Activated CD8-positive, alpha-beta memory T cell treated with anti-CD3 and anti-CD28 coated beads for 48 hours (primary cell): ENCODE data around the gene GNG2.

ENCODE experiments used
- DNase-seq, 3 experiments: peaks; one replicate each; pipeline ENCODE4 v3.0.0-alpha.2; 2020; ENCODE audit warnings: low read depth in 2 of 3, low spot score in 2 of 3

Gene GNG2

GRCh38 chr14:51989293-51990234, 129.2 kb downstream of the GNG2 start, which contains the start of gene RTRAF:
Gene RTRAF (plus strand): TSS chr14:51989546. CDS start chr14:51989640, 94 bp downstream.
- DNase-seq, result peak; percentile 76 to 84 (median 79)

GRCh38 chr14:51990488-51990887, 130.1 kb downstream of the GNG2 start:
- DNase-seq, result no peak

- no peak for DNase-seq
Observed at GRCh38 chr14:51993285-51993920, 133.0 kb downstream of the GNG2 start.

GRCh38 chr14:51996148-51996746, 135.8 kb downstream of the GNG2 start:
- no peak for DNase-seq

GRCh38 chr14:51998348-51998747, 137.9 kb downstream of the GNG2 start:
- no peak for DNase-seq

DNA sequence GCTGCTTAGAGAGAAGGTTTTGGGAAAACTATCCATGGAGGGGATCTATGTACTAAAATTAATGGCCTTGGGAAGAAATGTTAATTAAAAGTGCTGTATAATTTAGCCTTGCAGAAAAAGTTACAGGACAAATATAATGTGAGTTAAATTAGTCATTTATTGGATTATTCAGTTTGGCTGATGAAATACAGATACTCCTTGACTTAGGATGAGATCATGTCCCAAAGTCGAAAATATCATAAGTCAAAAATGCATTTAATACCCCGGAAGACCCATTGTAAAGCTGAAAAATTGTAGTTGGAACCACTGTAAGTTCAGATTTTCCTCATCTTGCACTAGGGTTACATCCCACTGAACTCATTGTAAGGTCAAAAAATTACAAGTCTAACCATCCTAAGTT, 138.7 kb downstream of the GNG2 start:
- DNase-seq, result no peak

GRCh38 chr14:52000019-52000582, 139.7 kb downstream of the GNG2 start:
- DNase-seq, result no peak

GRCh38 chr14:52000696-52001095, 140.3 kb downstream of the GNG2 start:
- DNase-seq, result no peak

- DNase-seq, result no peak
Observed at GRCh38 chr14:52002542-52002941, 142.1 kb downstream of the GNG2 start.

GRCh38 chr14:52003324-52003723, 142.9 kb downstream of the GNG2 start:
- DNase-seq, result no peak

DNA sequence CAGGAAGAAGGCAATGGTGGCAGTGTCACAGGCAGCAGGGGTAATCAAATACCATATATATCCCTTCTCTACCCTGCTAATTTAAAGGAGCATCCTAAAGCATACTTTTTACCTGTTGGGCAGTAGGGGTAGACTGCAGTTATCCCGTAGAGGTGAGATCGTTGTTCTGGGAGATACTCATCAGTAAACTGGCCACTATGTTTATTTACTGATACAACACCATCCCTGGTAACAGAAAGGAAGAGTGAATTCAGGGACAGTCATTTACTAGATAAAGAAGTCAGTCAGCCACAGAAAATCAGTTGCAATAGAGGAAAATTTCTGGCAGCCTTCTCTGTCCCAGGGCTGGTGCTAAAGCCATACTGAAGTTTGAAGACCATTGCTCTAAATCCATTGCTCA, 145.2 kb downstream of the GNG2 start:
- DNase-seq, result no peak

DNA sequence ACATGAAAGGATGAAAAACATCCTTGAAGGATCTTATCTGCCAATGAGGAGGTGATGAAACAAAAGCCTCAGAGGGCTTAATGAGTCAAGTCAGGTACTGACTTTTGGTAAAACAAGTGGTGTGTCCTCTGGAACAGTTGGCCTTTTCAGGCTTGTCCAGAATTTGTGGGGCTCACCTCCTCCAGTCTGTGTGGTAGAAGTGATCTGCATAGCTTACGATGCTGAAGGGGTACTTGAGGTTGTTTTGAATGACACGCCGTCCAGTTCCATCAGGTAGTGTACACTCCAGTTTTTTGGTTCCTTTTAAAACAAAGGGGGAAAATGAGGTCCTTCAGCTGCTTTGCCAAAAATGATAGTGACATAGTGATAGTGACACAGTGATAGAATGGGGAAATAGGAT, 145.9 kb downstream of the GNG2 start:
- DNase-seq, result no peak

DNA sequence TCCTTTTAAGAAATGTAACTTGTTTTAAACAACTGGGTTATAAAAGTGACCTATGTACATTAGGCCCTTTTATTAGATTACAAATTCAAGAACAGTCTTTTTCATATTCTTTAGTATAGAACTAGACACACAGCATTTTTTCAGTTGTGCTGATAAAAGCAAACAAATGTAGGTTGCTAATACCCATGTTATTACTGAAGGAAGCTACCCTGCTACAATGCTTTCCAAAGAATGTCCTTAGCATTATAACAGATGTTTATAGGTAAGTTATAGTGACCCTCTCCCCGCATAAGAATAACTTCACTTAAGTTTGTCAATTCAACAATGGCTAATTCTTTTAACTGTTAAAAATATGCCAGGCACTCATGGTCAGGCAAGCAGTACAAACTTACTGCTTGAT, 146.8 kb downstream of the GNG2 start:
- DNase-seq, result no peak

GRCh38 chr14:52007637-52008036, 147.2 kb downstream of the GNG2 start:
- DNase-seq, result no peak

DNA sequence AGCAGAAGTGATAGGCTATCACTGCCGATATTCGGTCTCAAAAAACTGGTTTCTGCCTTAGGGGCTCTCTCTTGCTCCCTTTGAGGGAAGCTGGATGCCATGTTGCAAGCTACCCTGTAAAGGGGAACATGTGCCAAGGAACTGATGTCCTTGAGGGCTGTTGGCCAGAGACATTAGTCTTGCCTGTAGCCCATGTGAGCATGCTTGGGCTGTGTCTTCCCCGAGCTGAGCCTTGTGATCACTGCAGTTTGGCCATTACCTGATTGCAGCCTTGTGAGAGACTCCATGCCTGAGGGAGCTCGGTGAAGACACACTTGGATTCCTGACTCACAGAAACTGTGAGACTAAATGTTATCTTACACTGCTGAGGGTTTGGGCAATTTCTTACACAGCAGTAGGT, 147.7 kb downstream of the GNG2 start:
- DNase-seq, result no peak

DNA sequence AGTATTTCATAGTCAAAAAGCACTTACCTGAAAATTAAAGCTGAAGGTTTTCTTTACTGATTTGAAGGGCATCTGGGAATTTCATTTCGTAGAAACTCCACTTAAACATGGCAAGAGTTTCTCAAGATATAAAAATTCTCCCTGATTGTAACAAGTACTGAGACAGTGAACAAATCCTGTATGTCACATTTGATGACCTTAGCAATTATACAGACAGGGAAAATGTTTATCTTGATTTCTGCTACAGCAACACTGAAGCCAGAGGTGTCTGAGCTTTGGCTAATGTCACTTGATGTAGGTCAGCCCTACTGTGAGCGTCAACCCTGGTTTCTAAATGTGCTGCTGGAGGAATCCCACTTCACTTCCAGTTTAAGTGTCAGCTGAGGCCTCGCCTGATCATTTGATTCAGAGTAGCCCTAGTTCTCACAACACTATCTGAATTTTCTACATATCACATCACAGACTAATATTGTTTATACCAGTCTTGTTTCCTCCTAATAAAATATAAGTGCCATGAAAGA, 149.8 kb downstream of the GNG2 start:
- DNase-seq, result no peak

DNA sequence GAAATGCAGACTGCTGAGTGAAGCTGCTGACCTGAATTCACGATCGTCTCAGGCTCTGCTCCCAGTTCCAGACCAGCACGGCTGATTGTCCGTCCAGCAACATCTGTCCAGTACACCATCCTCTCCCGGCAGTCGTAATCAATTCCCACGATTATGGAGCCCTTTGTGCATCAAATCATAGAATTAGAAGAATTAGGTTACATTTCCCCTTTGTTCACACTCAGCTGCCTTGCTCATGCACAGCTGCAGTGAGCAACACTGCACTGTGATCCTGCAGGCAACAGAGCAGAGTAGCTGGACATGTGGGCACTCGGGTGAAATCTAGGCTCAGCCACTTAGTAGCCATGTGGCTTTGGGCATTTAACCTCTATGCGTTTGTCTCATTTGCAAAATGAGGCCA, 151.1 kb downstream of the GNG2 start:
- DNase-seq, result no peak

- DNase-seq, result no peak
Observed at GRCh38 chr14:52012635-52013034, 152.2 kb downstream of the GNG2 start.

DNA sequence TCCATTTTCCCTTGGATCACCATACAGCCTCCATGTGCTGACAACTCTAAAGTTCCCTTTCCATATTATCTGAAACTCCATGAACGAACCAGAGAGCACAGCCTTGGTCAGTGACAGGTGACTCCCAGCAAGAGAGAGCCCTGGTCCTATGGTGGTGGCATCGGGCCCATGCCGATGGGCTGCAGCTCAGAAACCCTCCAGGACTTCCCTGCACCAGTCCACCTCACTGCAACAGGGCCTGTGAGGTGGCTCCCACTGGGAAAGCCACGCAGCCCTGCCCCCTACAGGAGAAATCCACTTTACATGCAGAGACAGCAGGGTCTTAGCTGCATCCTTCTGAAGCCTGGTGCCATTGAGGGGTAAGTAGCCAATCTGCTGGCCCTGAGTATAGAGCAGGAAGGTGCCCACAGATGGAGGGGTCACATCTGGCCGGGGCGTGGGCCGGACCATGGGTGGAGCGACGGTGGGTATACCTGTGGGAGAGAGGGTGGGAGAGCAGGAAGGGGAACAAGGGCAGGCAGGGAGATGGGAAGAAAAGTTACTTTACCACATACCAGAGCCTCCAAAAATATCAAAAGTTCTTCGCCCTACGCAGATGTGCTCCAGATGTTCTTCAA, 153.7 kb downstream of the GNG2 start:
- DNase-seq, result no peak

- DNase-seq, result no peak
Observed at GRCh38 chr14:52014601-52015267, 154.3 kb downstream of the GNG2 start.
